CD4-positive, alpha-beta T cell treated with Interleukin-6 at 100 ng/mL for 8 hours (primary cell): Measurements from ENCODE around the gene ARHGAP25.

Source experiments
- DNase-seq: peaks from one replicate; pipeline ENCODE4 v3.0.0-alpha.2; 2020; ENCODE audit warnings: mixed read lengths, low spot score

Gene ARHGAP25

DNA sequence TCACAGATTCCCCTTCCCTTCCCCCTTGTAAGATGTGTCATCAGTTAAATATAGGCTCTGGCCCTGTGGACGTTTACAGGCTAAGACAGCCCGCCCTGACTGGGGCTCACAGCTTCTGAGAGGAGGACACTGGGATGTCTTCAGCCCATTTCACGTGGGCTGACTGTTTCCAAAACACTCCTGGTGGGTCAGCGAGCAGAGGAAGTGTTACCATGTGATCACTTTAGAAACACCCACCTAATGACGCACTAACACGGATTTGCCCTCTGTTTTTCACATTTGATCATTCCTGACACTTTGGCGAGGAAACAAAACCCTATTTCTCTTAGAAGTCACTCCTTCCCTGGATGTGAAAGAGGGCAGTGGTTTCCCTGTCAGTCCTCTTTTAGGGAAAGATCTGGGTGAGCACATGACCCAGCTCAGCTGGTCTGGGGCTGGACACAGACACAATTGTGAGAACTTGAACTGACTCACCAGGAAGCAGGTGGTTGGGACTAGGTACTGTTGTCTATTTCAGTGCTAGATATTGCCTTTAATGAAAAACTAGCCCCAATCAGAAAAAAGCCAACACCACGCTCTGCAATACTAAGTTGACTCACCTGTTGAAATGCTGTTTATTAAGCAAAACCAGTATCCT is 97.7 kb downstream of the ARHGAP25 start:
- DNase-seq: peak; percentile 31

GRCh38 chr2:68833162-68833561 is 98.6 kb downstream of the ARHGAP25 start:
- no peak for DNase-seq

DNA sequence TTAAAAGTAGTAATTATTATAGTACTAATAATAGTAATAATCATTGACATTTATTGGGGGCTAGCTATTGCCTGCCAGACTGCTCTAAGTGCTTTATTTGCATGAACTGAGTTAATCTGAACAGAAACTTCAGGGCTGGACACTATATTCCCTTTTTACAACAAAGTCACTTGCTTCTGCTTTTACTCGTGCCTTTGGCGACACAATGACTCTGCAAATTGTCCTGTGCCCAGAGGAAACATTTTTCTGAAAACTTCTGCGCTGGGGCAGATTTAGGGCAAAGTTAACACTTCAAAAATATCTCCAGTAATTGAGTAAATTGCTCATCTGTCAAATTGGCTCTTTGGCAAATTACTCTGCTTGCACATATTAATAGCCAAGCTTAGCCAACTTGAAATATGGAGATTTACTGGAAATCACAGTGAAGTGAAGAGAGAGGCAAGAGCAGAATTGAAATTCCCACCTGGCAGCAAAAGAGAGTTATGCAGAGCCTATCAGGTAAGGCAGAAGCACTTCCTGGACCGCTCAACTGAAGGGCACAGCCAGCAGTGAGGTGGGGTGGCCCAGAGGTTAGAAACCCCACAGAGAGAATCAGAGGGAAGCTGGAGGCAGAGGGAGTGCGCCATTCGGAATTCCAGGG is 100.2 kb downstream of the ARHGAP25 start:
- no peak for DNase-seq

DNA sequence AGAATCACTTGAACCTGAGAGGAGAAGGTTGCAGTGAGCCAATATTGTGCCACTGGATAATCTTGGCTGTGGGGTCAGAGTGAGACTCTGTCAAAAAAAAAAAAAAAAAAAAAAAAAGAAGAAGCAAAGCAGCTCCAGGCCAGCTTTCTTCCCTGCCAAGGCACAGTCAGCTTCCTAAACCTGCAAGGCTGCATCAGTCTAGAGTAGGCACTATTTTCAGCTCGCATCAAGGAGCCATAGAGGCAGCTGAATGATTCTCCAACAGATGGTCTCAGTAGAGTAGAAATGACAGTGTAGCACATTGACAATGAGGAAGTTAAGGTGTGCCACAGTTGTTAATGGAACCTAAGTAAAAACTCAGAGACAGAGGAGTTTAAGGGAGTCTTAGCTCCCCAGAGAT is 101.0 kb downstream of the ARHGAP25 start:
- DNase-seq: no peak

- DNase-seq: peak; percentile 65
These were observed 102.7 kb downstream of the ARHGAP25 start for GRCh38 chr2:68837164-68837860.

GRCh38 chr2:68837861-68838341 is 103.3 kb downstream of the ARHGAP25 start:
- no peak for DNase-seq

- DNase-seq: no peak
These were observed 104.0 kb downstream of the ARHGAP25 start for GRCh38 chr2:68838641-68839040.

- peak; percentile 26 for DNase-seq
These were observed 104.7 kb downstream of the ARHGAP25 start for GRCh38 chr2:68839260-68839833.

DNA sequence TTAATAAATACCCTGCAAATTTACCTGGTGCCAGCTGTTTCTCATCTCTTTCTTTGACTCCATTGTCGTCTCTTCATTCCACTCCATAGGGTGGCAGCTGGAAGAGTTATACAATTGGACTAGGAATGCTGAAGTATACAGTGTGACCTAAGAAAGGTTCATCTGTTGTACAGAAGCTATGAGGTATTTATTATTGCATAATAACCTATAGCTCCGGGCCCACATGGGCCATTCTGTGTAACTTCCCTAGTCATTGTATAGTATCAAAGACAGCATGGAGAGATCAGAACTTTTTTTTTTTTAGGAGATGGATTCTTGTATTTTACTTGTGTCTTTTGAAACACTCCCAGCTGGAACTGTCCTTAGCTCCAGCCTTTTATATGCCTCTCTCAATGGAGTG is 110.4 kb downstream of the ARHGAP25 start:
- no peak for DNase-seq

- no peak for DNase-seq
These were observed 111.5 kb downstream of the ARHGAP25 start for GRCh38 chr2:68846091-68846490.

- DNase-seq: no peak
These were observed 113.1 kb downstream of the ARHGAP25 start for GRCh38 chr2:68847751-68848150.

- DNase-seq: no peak
These were observed 115.0 kb downstream of the ARHGAP25 start for GRCh38 chr2:68849579-68850030.

- no peak for DNase-seq
These were observed 115.9 kb downstream of the ARHGAP25 start for GRCh38 chr2:68850524-68850923.

GRCh38 chr2:68853035-68853434 is 118.4 kb downstream of the ARHGAP25 start:
- DNase-seq: no peak

- no peak for DNase-seq
These were observed 119.3 kb downstream of the ARHGAP25 start for GRCh38 chr2:68853915-68854314.

DNA sequence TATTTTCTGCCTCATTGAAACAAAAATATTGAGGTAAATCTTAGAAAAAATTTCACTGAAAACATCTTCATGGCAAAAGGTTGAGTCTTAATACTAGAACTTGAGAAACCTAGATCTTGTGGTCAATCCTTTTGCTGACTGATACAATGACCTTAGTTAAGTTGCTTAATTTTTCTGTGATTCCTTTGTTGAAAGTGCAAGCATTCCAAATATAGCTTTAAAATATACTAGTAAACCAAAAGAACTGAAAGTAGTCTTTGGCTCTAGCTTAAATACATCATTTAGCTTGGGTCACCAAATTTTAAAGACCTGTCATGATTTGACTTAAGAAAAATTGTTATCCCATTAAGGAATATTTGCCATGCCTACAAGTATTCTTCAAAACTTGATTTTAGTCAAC is 119.9 kb downstream of the ARHGAP25 start:
- DNase-seq: no peak

GRCh38 chr2:68855550-68855949 is 120.9 kb downstream of the ARHGAP25 start:
- no peak for DNase-seq

GRCh38 chr2:68857202-68857845 is 122.7 kb downstream of the ARHGAP25 start:
- DNase-seq: no peak

DNA sequence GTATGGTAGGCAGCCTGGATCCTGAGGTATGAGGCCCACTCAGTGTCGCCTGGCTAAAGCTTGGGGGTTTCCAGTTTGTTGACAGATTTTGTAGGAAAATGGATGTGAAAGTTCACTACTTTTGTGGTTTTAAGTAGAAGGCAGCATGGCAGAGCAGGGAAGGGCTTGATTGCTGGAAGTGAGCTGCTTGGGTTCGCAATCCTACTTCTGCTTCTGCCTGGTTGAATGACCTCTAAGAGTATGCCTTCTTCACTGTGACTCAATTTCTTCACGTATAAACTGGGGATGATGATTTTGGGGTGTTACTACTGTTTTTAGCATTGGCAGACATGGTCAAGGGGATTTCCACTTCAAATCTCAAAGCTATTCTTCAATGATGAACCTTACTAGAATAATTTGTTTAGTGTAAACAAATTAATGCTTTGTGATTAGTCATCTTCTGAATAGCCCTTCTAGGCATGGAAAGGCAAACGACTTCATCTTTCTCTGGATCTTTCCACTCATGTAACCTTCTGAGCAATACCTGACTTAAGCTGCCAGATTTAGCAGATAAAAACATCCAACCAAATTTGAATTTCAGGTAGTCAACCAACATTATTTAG is 123.3 kb downstream of the ARHGAP25 start:
- DNase-seq: peak; percentile 3

DNA sequence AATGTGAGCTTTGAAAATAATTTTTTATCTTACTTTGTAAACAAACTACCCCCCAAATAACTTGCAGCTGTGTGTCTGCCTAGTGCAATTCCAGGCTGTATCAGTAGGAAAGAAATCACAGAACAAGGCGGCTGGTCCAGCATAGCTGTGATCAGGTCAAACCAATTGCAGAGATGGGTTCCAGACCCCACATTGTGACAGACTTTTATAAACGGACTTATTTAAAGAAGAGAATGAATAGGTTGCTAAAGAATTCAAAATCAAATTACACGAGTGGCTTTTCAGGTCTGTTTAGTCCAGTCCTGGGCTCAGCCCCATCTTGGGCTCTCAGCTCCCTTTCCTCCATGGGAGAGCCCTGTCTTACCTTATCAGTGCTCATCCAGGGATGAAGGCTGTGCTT is 125.5 kb downstream of the ARHGAP25 start:
- no peak for DNase-seq

GRCh38 chr2:68861330-68861729 is 126.7 kb downstream of the ARHGAP25 start:
- no peak for DNase-seq

DNA sequence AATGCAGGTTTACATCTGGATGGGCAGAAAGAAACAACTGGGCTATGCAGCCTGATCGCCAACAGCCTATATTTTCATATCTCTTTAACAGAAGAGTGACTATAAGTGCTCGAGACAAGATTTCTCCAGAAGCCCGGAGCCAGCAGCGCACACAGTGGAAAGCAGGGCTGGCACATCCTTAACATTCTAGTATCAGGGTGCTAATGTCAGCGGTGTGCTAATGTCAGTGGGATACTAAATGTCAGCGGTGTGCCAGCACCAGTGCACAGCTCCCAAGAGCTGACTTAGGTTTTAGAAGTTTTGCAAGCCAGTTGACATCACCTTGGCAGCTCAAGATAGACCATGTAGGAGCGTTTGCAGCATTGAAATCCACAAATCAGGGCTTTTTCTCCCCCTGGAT is 128.3 kb downstream of the ARHGAP25 start:
- DNase-seq: no peak
